GM21528 (cell line): ENCODE data around the gene COBL.

ENCODE experiments used
- ATAC-seq: cut with Tn5 transposase; IDR thresholded peaks from one replicate; pipeline ENCODE4 v1.9.1; 2021; ENCODE audit warnings: mild to moderate bottlenecking, moderate library complexity; ENCODE audit not compliant: unreplicated experiment, low FRiP score

The COBL gene, protein sequence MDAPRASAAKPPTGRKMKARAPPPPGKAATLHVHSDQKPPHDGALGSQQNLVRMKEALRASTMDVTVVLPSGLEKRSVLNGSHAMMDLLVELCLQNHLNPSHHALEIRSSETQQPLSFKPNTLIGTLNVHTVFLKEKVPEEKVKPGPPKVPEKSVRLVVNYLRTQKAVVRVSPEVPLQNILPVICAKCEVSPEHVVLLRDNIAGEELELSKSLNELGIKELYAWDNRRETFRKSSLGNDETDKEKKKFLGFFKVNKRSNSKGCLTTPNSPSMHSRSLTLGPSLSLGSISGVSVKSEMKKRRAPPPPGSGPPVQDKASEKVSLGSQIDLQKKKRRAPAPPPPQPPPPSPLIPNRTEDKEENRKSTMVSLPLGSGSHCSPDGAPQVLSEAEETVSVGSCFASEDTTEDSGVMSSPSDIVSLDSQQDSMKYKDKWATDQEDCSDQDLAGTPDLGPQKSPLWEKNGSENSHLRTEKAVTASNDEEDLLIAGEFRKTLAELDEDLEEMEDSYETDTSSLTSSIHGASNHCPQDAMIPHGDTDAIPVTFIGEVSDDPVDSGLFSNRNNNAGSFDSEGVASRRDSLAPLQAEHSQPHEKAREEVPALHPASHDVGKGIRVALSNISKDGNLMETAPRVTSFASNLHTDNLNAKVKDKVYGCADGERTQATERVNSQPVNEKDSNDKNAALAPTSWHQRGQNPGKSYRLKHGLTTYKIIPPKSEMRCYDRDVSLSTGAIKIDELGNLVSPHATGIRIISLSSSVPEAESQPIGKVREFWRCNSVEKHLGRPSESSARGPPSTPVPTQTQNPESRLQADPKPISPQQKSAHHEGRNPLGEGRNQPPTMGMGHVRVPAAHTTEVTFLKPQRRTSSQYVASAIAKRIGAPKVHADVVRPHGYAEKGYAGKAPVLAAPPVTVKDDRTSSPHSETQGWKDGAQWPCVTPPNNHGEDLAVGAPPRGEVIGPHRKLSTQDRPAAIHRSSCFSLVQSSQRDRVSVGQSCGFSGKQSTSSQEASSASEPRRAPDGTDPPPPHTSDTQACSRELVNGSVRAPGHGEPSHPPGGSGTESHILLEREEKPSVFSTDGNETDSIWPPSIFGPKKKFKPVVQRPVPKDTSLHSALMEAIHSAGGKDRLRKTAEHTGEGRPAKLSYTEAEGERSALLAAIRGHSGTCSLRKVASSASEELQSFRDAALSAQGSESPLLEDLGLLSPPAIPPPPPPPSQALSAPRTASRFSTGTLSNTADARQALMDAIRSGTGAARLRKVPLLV

DNA sequence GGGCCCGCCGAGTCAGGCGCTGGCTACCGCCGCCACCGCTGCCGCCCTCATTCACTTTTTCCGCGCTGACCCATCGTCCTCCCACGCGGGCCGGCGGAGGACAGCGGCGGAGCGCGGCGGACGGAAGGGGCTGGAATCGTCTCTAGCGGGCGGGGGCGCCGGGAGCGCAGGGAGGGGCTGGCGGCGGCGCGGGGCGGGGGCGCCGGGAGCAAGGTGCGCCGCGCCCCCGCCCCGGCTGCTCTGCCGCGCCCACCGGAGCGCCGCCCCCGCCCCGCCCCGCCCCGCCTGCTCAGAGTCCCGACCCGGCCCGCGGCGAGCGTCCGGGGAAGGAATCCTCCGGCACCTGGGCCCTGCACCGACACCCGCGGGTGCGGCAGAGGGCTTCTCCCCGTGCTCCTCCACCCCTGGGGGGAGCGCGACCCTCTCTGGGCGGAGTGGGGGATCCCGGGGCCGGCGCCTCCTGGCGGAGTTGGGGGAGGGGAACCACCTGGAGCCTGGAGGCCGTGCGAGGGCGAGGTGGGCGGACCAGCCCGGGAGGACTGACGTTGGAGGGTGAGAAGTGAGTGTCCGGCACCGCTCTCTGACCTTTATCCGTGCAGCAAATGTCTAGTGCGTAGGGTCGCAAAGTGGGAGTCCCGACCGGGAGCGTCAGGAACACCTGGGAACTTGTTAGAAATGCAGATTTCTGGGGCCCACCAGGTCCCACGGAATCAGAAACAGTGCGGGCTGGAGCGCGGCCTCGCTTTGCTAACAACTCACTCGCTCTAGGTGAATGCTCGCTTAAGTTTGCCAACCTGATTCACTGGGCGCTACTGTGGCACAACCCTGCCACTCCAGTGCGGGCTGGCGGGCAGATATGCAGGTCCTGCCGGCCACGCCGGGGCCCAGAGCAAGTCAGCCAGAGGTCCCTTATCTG, at the start of gene COBL:
Gene COBL (minus strand): TSS at position 144 of the 916 bp plus-strand sequence. CDS start 176 bp downstream, outside the sequence.
- no peak for ATAC-seq

DNA sequence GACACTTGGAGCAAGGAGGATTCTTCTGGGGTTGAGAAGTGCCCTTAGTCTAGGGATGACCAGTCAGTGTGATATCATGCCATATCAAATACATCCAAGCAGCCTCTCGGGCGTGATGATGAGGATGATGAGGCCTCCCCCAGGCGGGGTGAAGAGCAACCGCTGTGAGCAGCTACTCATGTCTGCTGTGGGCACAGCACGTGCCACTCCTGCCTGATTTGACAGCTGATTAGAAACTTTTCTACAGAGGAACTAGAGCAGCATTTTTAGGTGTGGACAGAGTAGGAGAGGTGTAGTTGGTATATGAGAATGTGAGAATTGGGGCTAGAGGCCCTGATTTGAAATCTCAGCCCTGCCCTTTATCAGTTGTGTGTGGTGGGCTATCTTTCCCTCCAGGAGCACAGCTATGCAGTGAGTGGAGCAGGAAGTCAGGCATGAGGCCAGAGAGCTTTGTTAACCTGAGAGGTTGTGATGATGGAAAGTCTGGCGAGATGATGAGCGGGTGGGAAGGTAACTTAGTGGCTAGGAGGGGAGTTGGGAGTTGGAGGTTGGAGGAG, 49.6 kb upstream of the COBL start:
- ATAC-seq: no peak

DNA sequence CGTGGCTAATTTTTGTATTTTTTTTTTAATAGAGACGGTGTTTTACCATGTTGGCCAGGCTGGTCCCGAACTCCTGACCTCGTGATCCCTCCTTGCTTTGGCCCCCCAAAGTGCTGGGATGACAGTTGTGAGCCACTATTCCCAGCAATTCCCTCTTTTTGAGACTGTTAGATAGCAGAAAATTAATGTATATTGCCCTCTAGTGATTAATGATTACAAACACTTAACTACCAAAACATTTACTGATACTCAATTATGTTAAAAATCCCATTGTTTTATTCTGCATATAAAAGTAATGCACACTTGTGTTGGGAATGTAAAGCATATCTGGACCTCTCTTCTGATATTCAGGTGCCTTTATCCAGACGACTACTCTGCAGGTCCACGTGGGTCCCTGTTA, 41.2 kb upstream of the COBL start:
- no peak for ATAC-seq

DNA sequence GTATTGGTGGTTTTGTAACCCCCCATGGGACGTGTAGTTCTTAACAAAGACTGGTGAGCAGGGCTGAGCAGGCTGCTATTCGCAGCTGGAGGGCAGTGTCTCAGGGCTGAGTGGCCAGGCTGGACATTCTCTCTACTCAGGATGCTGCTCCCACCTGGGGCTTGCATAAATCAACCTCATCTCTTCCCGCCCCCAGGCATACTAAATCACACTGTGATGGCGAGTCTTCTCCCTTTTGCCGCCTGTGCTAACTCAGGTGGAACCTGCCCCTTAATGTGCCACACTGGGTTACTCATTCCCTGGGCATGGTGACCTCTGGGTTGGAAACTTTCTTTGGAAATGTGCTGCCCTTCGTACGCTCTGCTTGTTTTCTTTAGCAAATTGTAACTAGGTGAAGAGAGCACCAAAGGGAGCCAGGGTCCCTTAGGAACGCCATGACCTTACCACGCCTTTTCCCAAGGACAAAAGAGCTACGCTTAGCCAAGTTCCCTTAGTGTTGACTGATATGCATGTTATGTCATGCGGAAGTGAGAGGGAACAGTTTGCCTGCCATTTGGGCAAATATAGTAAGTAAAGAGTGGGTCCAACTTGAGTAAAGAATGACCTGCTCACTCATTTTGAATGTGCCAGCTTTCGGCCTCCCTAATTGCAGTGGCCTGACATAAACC, 40.4 kb upstream of the COBL start:
- no peak for ATAC-seq

DNA sequence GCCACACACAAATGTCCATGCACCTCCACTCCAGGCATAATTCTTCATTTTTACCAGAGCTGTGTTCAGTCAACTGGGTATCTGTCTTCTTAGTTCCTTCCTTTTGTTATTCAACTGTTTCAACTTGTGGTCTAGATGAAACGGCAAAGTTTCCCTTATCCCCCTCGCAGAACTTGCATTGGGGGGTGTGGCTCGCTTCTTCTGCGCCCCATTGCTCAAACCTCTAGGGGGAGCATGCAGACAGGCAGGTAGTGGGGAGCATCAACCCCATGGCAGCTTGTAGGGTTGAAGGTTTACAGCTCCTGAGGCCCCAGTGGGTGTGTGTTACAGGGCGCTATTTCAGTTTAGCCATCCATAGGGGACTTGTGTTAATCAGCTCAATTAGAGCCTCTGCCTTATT, 38.3 kb upstream of the COBL start:
- ATAC-seq: no peak

DNA sequence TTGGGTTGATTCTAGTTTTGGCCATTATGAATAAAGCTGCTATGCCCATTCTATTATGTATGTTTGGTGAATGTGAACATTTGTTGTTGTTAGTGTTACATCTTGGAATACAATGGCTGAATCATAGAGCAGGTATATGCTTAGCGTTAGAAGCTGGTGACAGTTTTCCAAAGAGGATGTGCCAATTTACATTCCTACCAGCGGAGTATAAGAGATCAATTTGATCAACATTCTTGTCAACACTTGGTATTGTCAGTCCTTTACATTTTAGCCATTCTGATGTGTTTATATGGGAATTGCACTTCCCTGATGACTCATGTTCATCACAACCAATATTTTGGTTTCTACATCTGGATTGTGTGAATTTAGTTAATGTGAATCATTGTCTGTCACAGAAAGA, 37.8 kb upstream of the COBL start:
- no peak for ATAC-seq

DNA sequence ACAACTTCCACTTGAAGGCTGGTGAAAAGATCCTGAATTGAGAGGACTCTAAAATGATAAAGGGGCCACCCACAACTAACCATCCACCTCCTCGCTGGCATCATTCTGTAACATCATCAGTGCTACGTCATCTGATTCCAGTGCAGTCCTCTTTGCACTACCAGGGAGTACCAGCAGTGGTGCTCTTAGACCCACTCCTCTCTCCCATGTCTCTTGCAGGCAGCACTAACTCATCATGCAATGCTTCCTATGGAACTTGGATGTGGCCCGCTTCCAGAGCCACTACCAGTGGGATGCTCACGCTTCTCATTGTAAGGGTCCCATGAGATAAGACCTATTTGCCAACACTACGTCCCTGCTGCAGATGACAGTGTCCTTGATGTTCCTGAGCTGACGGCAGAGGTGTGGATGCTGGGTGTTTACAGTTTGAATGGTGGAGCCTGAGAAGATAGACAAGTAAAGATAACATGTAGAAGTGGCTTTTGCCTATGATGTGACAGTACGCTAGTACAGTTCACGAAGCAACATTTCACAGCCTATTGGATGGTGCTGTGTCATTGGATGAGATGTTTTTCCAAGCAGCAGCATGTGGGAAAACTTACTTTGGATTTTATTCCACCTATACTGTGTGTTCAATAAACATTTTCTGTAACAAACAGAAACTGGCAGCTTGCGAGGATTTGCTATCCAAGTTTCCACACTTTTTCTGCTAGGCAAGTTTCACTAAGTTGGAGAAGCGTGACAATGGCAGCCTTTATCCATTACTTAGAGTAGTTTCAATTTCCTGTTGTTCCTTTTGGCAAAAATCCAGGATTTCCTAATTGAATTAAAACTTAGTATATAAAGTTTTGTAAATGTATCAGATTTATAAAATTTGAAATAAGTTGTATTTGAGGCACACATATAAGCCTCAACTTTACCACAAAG, 35.8 kb upstream of the COBL start:
- ATAC-seq: no peak

DNA sequence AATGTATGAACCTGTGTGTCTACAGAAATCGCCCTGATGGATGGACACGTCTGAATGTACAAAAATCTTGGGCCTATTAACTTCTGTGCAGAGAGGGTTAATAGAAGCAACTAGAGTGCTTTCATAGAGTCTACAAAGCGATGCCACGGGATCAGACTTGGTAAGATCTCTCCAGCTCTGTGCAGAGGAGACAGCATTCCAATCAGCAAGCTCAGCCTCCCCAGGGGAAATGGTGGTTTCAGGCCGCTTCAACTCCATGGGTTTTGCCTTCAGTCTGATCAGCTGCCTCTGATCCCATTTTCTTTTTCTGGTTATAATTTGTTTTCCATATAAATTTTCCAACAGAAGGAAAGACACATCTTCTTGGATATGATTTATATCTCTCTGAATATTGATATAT, 35.1 kb upstream of the COBL start:
- ATAC-seq: no peak

DNA sequence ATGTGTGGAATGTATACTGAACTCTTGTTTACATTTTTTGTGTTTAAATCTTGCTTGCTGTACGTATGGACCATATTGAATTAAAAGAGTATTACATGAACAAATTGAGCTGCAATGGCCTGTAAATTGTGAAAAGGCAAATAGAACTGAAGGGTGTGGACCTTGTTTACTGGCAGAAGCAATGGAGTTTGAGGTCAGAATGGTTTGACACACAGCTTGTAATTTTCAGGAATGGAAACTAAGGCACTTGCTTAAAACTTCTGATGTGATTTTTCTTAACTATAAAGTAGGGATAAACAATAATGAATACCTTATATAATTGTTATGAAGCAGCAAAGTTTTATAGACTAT, 33.9 kb upstream of the COBL start:
- no peak for ATAC-seq

DNA sequence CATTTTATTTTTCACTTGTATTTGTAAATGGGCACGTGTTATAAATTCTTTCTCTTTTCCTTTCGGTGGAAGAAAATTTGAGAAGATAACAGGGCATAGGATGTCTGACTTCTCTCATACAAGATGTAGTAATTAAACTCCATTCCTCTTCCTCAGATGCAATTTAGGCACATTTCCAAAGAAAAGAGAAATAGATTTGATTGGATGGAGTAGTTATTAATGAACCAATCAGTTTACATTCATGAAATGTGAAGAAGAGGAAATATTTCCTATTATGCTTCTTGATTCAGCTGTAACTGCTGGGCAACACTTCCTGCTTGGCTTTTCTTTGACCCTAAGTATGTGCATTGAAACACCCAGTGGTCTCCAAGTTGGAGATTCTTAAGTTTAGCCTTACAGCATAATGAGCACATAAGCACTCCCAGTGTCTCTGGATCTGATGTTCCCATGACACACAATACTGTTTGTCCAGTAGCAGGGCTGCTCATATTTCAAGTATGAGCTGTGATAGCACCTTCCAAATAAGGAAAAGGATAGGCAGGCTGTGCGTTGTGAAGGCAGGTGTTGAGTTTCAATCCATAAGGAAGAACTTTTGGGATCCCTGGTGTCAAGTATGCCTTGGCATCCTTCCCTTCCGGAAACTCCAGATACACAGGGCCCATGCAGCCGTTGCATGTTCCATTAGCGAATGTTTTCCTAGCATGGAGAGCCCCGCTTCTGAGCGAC, 33.4 kb upstream of the COBL start:
- no peak for ATAC-seq

DNA sequence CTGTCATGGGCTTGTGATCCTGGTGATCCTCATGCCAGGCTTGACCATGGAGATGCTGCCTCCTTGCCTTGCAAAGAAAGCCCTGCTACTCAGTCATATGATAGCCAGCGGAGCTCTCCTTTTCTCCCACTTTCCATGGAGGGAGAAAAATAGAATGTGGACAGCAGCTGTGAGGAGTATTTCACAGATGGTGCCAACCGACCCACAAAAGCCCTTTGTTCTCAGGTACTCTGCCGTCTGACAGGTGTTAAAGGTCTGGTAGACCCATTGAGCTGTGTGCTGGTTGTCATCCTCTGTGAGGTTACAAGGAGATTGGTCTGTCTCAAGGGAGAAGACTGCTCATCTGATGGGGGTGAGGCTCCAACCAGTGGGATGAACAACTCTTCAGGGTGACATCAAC, 29.5 kb upstream of the COBL start:
- no peak for ATAC-seq

DNA sequence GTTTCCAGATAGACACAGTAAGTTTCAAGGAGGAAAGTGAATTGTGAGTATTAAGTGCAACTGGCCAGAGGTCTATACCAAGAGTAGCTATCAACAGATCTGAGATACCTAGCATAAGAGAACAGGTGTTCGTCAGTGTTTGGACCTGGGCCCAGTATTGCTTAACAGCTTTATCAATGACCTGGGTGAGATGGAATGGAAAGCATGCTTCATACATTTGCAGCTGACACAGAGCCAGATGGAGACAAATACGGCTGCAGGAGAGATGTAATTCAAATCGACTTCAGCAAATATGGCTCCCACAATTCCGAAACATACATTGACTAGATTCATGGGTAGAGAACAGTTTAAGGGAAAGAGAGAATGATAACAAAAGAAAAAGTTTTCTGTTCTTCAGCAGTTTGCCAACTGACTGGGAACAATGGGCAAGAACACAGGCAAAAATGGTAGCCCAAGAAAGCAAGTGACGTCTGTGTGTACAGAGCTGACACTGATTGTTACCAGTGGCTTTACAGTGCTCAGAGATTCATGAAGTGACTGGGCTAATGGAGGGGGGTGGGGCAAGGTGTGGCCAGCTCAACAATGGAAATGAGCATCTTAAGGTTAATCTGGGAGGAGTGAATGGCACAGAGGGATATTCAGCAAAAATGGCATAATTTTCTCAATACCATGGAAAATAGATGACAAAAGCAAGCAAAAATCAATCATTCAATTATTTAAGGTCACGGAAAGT, 28.0 kb upstream of the COBL start:
- ATAC-seq: no peak

DNA sequence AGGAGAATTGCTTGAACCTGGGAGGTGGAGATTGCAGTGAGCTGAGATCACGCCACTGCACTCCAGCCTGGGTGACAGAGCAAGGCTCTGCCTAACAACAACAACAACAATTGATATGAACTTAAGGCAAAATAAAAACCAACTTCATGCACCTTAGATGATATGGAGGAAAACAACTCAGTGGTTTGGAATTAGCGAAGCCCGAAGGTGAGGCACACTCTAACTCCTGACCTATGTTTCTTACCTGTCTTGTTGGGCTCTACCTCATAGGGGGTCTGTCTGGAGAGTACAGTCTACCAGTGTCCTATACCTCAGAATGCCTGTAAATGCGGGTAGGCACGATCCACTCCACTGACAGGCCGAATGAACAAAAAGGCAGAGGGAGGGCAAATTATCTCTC, 24.3 kb upstream of the COBL start:
- no peak for ATAC-seq

DNA sequence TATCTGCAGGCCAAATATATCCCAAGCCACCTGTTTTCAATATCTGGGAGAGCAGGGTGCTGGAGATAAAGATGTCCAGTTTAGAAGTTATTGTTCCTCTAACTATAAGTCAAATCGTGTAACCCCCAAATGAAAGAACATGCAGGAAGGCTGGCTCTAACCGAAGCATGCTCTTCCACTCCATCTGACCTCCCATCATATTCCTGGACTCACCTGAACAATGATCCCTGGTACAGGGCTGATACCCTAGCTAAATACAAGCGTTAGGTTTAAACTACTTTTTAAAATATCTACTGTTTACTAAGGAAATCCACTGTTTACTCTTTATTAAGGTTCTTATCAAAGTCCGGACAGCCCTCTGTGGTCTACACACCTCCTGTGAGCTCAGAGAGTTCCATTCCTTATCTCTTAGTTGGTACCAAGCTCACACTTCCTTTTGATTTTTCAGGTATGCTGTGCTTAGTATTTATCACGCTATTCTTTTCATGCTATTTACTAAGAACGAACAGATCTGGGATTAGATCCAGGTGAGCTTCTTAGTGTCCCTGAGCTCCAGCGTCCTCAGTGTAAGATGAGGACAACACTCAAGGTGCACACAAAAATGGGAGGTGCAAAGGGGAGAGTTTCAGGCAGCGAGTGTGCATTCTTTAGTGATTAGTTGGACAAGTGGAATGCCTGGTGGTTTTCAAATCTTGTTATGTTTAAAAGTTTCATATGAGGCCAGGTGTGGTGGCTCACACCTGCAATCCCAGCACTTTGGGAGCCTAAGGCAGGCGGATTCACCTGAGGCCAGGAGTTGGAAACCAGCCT, 23.6 kb upstream of the COBL start:
- no peak for ATAC-seq

DNA sequence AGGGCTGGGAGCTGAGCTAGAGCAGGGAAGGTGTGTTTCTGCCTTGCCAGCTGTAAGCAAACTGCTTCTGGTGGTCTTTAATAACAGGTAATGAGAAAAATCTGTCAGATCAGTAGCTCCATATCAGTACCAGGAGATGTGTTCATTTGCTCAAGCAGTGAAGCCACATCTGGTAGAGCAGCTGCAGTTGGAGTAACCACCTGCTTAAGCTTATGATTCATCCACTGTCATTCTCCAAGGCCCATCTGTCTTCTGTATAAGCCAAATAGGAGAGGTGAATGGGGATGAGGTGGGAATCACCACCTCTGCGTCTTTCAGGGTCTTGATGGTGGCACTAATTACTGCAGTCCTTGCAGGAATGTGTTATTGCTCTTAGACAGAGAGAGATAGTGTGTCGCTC, 18.4 kb upstream of the COBL start:
- no peak for ATAC-seq

DNA sequence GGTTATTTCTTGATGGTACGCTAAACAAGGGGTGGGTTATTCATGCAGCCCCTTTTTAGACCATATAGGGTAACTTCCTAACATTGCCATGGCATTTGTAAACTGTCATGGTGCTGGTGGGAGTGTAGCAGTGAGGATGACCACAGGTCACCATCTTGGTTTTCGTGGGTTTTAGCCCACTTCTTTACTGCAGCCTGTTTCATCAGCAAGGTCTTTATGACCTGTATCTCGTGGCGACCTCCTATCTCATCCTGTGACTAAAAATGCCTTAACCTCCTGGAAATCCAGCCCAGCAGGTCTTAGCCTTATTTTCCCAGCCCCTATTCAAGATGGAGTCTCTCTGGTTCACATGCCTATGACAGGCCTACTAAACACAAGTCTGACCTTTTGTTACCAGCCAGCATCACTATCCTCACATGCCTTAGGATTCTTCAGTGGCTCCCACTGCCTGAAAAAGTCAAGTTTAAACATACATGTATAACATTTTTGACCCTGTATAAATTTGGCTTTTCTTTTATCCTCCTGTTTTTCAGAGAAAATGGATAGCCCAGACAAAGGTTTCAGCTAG, 13.2 kb upstream of the COBL start:
- no peak for ATAC-seq
